Measurements from ENCODE around the gene AKT3.

The AKT3 gene

GRCh38 chr1:243548516-243548915 lies 301.5 kb downstream of the AKT3 start:
- DNase-seq = no peak

GRCh38 chr1:243547891-243548290 lies 302.2 kb downstream of the AKT3 start:
- no peak for DNase-seq

- DNase-seq = no peak
Measured at GRCh38 chr1:243546457-243546856, 303.6 kb downstream of the AKT3 start.

GRCh38 chr1:243543501-243543900 lies 306.5 kb downstream of the AKT3 start:
- no peak for DNase-seq

GRCh38 chr1:243542739-243543415 lies 307.2 kb downstream of the AKT3 start:
- no peak for DNase-seq

GRCh38 chr1:243539636-243540035 lies 310.4 kb downstream of the AKT3 start:
- DNase-seq = no peak

- DNase-seq = no peak
Measured at GRCh38 chr1:243535014-243535413, 315.0 kb downstream of the AKT3 start.

GRCh38 chr1:243529512-243529911 lies 320.5 kb downstream of the AKT3 start:
- no peak for DNase-seq

- DNase-seq = no peak
Measured at GRCh38 chr1:243528459-243529121, 321.5 kb downstream of the AKT3 start.

- no peak for DNase-seq
Measured at GRCh38 chr1:243526180-243526579, 323.9 kb downstream of the AKT3 start.

- no peak for DNase-seq
Measured at GRCh38 chr1:243525085-243525487, 325.0 kb downstream of the AKT3 start.

GRCh38 chr1:243523766-243524165 lies 326.3 kb downstream of the AKT3 start:
- DNase-seq = no peak

- no peak for DNase-seq
Measured at GRCh38 chr1:243520831-243521230, 329.2 kb downstream of the AKT3 start.

GRCh38 chr1:243514927-243515326 lies 335.1 kb downstream of the AKT3 start:
- DNase-seq = no peak

GRCh38 chr1:243513726-243514491 lies 336.1 kb downstream of the AKT3 start:
- no peak for DNase-seq

GRCh38 chr1:243510928-243511327 lies 339.1 kb downstream of the AKT3 start:
- no peak for DNase-seq

- no peak for DNase-seq
Measured at GRCh38 chr1:243508943-243509342, 341.1 kb downstream of the AKT3 start.

- DNase-seq = no peak
Measured at GRCh38 chr1:243508303-243508713, 341.7 kb downstream of the AKT3 start.

GRCh38 chr1:243507672-243508302 lies 342.3 kb downstream of the AKT3 start:
- DNase-seq = no peak

GRCh38 chr1:243507001-243507671 lies 342.9 kb downstream of the AKT3 start:
- DNase-seq = no peak

GRCh38 chr1:243505986-243506689 lies 343.9 kb downstream of the AKT3 start:
- DNase-seq = no peak

- no peak for DNase-seq
Measured at GRCh38 chr1:243503155-243503554, 346.9 kb downstream of the AKT3 start.

All from stimulated activated CD8-positive, alpha-beta memory T cell treated with anti-CD3 and anti-CD28 coated beads, Interleukin-4, amount 100 ng/mL, for 48 hours (primary cell).